HG02973 (cell line): Measurements from ENCODE around the gene HMGCS1.
"Not testable (repeated sequence)": the region's sequence is repeated elsewhere in the genome, so short reads cannot be mapped to it uniquely, and the experiment has no call there.

Source experiments
- ATAC-seq: cut with Tn5 transposase; IDR thresholded peaks from one replicate; pipeline ENCODE4 v1.9.1; 2021; ENCODE audit warnings: moderate library complexity; ENCODE audit not compliant: unreplicated experiment

HMGCS1 gene

DNA sequence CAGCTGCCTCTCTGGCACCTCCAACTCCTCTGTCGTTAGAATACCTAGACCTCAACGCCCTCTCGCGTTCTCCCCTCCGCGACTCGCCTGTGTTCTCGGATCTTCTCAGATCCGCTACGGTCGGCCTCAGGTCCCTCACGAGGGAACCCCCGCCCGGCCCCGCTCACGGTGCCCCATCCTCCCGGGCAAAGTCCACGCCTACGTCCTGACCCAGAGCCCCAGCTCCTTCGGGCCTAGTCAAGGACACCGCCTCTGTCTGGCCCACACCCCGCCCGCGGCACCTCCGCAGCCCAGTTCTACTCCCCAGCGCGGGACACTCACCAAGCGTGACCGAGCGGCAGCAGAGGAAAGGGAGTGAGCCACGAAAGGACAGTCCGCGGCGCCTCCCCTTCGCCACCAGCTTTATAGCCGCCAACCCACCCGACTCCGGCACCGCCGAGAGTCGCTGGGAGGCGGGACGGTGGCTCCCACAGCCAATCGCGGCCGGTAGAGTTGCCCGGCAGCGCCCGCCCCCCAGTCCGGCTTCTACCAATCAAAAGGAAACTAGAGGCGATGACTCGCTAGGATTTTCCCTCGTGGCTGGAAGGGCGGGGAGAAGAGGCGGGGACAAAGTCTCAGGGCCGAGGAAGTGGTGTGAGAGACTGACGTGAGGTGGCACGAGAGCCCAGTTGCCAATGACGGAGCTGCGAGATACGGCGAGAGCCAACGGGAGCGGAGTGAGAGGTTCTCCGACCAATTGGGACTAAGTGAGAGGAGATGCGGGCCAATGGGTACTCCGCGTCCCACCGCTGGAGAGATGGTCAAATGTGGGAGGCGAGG, at the start of gene HMGCS1:
HMGCS1 (minus strand) TSS at position 378 of the 819 bp plus-strand sequence. CDS start 14,447 bp downstream, outside the sequence.
- peak; percentile 92 for ATAC-seq

DNA sequence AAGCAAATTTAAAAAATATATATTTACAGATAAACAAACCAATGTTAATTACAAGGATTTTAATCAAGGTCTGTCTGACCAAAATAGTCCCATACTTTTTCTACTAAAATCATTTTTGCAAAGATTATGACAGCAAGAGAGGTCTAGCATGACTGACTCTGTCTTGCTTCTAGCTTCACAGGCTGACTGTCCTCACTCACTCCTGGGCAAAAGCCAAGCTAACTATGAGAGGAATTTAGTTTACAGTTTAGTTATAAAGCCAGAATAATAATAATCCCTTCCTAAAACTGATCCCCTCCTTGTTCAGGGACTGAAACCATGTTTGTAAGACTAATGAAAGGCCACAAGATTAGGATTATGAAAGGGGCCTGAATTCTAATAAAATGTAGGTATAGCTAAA, 45.5 kb upstream of the HMGCS1 start:
- ATAC-seq, result no peak

DNA sequence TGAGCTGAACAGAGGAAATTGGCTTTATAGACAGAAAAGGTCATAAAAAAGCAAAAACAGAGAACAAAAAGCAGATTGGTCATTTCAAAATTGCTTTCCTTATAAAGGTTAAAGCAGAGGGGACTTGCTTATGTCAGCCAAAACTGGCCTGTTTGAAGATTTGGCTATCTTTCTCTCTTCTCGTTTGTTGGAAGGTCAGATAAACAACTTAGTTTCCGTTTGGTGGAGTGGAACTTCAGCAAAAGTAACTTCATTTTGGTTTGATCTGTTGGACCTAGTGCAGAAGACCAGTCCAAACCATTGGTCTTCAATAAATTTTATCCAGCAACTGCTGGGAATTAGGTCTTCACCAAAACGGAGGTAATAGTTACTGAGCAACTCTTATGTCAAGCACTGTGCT, 45.1 kb upstream of the HMGCS1 start:
- ATAC-seq, result no peak

DNA sequence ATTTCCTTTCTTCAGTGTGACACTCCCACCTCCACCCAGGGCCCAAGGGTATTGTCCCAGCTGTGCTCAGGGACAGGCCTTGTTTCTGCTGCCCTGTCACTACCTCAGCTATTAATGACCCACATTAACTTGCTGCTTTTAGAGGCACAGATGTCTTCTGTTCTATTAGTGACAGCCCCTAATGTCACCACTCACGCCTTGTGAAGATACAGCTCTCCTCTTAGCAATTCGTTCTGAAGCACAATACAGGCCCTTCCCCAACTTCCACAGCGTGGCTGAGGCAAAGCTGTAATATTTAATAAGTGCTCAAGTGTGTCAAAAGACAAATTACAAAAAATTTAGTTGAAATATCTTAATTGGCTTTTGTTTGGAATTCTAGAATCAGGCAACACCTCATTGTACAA, 44.7 kb upstream of the HMGCS1 start:
- ATAC-seq, result no peak

DNA sequence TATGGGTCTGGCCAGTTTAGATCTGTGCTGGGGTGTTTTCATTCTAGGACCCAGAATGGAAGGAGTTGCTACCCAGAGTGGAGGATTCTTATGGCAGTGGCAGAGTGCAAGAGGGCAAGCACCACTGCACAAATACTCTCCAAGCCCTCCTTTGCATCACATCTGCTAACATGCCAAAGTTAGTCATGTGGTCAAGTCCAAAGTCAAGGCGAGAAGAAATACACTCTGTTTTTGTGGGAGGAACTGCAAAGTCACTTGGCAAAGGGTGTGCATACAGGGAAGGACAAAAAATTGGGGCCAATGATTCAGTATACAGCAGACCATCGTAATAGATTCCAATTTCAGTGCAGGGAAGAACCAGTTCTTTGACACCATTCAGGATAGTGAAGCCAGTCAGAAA, 43.9 kb upstream of the HMGCS1 start:
- ATAC-seq, result no peak

DNA sequence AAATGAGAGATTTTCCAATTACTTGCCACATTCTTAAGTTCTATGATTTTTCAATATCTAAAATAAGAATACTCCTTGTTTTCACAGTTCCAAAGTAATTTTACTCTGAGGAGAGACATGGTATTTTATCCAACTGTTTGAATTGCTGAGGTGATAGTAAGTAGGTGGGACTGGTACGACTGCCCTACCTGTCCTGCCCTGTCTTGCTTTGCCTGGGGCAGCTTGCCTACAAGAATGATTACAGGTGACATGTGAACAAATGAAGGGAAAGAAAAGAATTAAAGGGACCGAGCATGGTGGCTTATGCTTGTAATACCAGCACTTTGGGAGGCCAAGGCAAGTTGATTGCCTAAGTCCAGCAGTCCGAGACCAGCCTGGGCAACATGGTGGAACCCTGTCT, 41.6 kb upstream of the HMGCS1 start:
- no peak for ATAC-seq

DNA sequence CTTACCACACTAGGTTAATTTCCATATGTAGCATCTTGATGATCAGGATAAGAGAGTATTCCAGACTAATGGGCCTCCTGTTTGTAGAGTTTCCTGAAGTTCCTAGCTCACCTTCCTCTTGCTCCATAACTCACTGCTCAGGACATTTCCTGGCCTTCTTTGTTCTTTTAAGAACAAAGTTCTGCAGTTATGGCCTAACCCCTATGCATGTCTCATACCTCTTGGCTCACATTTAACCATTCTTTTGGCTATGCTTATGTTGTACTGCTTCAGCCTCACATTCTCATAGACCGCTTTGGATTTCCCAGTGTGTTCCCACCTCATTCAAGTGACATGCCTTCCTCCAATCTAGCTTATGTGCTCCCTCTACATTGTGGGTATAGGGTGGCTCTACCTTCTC, 40.5 kb upstream of the HMGCS1 start:
- ATAC-seq, result no peak

DNA sequence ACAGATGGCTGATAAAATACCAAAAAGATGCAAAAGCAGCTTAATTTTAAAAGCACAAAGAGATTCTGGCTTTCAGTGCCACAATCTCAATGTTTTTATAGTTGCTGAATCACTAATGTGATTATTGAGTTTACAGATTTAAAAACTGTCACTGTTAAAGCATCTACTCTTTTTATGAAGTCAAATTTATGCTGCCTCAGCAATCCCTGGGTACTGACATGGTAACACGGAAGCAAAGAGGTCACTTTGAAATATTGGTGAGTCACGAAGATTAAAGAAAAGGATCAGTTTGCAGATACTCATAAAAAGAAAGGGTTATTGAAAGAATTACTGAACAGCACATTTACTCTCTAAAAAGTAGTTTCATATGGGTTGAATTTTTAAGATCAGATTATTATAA, 39.7 kb upstream of the HMGCS1 start:
- ATAC-seq, result no peak

DNA sequence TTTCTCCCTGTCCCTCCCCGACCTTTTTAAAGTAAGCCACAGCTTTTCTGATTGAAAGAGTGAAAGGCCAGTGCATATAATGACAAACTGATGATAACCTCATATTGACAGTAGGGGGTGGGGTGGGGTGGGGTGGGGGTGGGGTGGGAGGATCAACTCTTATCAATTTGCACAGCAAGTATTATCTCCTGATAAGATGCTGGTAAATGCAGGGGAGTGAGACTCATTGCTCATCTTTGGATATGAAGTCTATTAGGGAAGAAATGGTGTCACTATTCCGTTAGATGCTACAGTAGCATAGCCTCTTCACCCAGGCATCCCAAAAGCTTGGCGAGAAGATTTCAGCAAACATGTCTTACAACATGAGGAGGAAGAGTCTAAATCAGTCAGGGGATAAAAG, 38.9 kb upstream of the HMGCS1 start:
- ATAC-seq, result no peak

DNA sequence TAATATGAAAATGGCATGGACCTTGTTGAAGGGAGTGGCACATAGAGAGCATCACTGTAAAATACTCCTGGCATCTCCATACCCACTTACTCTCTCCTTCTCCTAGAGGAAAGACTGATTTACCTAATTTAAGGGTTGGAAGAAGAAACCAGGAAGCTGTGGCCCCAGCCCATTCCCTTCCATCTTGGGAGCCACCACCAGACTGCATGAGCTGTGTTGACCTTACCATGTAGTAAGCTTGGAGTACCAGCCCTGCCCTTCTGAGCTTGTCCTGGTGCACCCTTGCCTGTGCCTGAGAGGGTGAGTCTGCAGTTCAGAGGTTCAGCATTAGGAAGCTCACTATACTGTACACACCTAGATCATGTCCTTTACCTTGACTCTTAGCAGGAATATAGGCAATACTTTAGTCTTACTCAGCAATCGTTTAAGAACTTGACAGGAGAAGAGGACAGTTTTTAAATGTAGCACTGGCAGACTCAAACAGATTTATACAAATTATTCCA, 35.7 kb upstream of the HMGCS1 start:
- ATAC-seq, result no peak

DNA sequence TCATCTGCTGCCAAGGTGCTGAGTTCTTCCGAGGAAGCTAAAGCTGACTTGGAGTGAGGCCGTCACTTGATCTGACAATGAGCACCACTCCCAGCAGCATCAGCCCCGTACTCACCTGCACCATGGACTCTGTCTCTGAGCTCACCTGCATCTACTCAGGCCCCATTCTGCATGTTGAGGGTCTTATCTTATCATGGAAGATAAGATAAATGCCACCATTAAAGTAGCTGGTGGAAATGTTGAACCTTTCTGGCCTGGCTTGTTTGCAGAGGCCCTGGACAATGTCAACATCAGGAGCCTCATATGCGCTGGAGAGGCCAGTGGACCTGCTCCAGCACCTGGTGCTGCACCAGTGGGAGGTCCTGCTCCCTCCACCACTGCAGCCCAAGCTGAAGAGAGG, 35.0 kb upstream of the HMGCS1 start:
- no peak for ATAC-seq

DNA sequence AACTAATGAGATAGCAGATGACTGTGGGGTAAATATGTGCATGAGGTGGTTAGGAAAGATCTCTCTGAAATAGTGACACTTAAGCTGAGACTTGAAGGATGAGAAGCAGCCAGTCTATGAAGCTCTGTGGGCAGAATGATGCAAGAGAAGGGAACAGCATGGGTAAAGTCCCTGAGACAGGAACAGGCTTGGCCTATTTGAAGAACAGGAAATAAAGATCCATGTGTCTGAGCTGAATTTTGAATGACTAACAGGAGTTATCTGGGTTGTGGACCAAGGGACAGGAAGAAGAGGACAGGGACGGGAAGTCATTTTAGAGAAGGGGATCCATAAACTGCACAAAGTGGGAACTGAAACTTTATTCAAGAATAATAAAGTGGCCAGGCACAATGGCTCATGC, 25.6 kb upstream of the HMGCS1 start:
- ATAC-seq, result no peak

DNA sequence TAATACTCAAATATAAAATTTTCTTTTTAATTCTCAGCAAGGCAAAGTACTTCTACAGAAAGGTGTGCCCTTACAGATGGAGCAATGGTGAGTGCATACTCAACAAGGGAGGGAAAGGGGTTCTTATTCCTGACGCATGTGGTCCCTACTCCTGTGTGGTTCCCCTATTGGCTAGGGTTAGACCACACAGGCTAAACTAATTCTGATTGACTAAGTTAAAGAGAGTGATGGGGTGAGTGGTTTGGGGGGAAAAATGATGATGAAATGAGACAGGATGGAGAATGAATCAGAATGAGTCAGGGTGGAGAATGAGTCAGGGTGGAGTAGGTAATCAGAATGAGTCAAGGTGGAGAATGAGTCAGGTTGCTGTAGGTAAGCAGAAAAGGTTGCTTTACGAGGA, 22.9 kb upstream of the HMGCS1 start:
- no peak for ATAC-seq

DNA sequence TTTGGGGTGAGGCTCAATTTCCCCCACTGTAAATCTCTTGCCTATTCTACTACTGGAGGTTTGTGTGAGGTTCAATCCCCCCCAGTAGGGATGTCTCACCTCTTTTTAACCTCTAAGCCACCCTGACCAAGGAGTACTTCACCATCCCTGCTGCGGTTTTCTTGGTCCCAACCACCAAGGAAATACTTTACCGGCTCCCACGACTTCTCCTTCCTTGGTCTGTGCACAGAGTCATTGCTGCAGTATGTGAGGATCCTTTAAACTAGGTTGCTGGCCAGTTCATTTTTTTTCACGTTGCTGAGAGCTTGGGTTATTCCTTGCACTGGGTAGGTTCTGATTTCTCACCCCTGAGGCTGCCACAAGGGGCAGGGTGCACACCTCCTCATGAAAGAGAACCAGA, 22.5 kb upstream of the HMGCS1 start:
- no peak for ATAC-seq

DNA sequence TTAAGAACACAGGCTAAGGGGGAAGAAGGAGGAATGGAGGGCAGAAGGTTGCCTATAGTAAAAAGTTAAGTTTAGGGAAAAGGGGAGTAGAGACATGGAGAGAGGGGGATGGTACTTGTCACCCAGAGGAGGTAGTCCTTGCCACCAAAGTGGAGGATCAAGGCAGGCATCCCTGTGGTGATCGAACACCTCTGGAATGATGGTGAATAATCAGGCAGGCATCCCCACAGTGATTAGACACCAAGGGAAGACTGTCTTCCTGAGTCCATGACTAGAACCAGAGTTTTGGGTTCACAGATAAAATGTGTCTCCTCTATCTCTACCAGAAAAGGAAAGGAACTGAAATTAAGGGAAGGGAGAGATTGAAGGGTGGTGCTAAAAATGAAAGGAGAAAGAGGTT, 19.2 kb upstream of the HMGCS1 start:
- no peak for ATAC-seq

DNA sequence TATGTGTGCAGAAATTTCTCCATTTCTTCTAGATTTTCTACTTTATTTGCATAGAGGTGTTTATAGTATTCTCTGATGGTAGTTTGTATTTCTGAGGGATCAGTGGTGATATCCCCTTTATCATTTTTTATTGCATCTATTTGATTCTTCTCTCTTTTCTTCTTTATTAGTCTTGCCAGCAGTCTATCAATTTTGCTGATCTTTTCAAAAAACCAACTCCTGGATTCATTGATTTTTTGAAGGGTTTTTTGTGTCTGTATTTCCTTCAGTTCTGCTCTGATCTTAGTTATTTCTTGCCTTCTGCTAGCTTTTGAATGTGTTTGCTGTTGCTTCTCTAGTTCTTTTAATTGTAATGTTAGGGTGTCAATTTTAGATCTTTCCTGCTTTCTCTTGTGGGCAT, 12.4 kb upstream of the HMGCS1 start:
- ATAC-seq, result not testable (repeated sequence)

DNA sequence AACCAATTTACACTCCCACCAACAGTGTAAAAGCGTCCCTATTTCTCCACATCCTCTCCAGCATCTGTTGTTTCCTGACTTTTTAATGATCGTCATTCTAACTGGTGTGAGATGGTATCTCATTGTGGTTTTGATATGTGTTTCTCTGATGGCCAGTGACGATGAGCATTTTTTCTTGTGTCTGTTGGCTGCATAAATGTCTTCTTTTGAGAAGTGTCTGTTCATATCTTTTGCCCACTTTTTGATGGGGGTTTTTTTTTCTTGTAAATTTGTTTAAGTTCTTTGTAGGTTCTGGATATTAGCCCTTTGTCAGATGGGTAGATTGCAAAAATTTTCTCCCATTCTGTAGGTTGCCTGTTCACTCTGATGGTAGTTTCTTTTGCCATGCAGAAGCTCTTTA, 10.3 kb upstream of the HMGCS1 start:
- not testable (repeated sequence) for ATAC-seq

DNA sequence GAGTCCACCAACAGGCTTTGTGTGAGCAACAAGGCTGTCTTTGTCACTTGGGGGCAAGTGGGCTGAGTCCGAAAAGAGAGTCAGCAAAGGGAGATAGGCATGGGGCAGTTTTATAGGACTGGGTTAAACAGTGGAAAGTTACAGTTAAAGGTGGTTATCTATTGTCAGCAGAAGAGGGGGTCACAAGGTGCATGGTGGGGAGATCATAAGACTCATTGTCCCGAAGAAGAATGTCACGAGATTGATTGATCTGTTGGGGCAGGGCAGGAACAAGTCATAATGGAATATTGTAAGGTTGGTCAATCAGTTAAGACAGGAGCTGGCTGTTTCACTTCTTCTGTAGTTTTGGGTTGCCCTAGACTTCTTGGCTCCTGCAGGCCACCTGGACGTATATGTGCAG, 7.6 kb upstream of the HMGCS1 start:
- ATAC-seq, result no peak

DNA sequence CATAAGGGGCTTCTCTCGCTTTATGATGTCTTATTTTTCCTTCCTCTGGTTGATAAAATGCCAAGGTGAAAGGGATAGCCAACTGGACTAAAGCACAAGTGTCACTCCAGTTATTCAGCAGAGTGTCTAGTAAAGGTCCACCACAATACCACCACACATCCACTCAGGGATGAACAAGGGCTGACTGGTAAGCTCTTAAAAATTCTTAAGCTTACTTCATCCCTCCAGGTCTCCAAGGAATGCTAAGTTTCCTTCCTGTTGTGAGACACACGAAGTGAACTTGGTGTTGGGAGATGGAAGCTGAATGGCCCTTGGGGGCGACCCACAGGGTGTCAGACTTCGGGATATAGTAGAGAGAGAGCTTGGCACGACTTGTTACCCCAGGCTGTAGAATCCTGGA, 3.2 kb upstream of the HMGCS1 start:
- no peak for ATAC-seq

DNA sequence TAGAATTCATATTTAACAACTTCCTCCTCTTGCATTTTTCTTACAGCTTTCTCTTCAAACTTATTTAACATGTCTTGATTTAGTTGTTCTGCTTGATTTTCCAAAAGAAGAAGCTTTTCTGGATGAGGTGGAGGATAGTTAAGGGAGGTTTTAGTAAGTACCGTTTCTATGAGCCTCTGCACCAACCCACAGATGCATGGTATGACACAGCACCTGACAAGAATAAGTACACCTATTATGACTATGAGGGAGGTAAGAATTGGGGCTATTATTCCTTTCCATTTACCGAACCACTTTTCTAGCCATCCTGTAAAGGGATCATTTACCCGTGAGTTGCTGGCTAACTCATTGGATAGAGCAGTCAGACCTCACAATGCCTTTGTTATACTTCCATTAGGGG, 2.5 kb upstream of the HMGCS1 start:
- ATAC-seq, result no peak

DNA sequence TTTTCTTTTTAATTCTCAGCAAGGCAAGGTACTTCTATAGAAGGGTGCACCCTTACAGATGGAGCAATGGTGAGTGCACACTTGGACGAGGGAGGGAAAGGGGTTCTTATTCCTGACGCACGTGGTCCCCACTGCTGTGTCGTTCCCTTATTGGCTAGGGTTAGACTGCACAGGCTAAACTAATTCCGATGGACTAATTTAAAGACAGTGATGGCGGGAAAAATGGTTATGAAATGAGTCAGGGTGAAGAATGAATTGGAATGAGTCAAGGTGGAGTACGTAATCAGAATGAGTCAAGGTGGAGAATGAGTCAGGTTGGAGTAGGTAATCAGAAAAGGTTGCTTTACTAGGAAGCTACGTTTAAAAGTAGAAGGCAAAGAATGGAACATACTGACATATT, 2.1 kb upstream of the HMGCS1 start:
- no peak for ATAC-seq

DNA sequence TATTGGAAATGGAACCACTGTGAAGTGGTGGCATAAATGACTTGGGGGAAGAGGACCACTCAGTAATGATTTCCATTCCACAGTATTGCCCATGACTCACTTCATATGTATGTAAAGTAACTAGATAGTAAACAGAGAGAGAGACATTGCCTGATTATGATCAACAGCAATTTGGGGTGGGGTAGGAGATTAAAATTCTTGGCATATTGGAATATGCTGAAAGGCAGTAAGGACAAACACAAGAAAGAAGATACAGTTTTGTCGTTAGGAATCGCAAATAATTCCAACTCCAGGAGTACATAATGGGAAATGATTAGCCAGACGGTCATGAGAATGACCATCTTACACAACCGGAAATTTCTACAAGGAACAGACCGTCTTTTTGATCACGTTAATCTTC, 1.5 kb upstream of the HMGCS1 start:
- no peak for ATAC-seq

DNA sequence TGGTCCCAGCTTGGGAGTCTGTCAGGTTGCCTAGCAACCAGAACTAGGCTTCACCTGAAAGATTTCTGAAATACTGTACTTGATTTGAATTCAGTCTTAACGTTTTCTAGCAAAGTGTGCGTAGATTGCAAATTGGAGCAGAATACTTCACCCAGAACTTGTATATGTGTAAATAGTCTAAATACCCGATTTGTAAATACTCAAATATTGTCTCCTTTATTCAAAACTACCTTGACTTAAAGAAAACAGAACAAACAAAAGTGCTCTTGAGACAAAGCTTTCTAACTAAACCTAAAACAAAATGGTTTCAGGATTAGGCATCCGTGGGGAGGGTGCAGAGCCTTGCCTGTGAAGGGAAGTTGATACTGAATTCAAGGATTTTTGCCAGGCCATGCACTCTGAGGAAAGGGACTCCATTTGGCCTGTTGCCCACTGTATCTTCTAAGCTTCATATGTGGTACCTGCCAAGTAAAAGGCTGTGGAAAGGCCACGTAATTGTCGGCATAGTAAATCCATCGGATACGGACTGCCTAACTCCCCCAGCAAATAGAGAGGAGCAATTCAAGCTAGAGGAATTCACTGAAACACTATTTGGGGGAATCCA, 744 bp upstream of the HMGCS1 start:
- no peak for ATAC-seq
